GM19099 (cell line): ENCODE results near the gene DLEC1.

Source experiments
- POLR2A ChIP-seq: IDR thresholded peaks from 3 replicates; pipeline ENCODE4 v1.6.1; 2011; ENCODE audit warnings: low read depth; ENCODE audit not compliant: insufficient read length; ENCODE audit errors: extremely low read depth

DLEC1 gene

DNA sequence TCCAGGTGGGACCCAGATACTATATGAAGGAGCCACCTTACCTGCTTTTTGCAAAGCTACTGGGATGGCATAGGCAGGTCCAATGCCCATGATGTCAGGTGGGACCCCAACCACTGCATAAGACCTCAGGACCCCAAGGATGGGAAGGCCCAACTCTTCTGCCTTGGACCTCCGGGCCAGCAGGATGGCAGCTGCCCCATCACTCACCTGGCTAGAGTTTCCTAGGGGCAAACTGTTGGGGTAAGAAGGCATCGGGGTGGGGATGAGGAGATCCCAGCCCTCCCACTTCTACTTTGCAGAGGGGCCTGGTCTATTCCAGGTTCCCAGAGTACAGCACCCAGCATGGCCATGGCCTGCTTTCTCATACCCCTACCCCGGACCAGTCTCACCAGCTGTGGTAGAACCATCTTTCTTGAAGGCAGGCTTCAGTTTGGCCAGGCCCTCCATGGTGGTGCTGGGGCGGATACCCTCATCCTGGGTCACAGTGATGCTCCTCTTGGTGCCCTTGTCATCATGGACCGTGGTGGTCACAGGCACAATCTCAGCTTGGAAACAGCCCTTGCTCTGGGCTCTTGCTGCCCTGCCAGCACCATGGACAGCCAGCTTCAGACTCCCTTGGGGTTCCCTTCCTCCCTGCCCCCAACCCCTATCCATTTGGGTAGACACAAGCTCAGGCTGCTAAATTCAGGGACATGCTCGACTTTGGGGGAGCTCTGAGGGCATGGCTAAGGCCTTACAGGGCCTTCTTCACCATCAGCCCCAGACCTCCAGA is 87.3 kb downstream of the DLEC1 start:
- TF ChIP-seq POLR2A: no peak

DNA sequence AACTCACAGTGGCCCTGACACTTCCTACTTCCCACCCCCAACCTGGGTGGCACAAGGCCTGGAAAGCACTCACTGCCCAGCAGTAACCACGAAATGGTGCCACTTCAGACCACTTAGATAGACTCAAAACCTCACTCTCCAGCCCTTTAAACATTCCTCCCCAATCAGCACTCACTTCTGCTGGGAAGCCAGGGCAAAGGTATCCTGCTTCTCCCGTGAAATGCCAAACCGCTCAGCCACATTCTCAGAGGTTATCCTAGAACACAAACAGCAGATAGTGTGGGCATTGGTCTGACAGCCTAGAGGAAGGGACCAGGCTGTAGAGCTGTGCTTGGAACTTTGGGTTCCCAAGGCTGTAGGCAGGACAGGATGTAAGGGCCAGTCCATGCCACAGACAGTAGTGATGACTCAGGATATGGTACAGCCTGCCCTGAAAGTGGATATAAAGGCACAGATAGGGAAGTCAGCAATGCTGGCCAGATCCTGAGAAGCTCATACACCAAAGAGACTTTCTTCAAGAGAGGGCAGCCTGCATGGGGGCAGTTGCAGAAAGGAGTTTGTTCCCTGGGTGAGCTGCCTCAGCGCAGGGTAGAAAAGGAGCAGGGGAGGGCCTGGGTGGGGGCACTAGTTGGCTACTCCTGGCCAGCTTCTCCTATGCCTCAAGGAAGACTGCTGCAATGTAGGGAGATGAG is 88.7 kb downstream of the DLEC1 start:
- TF ChIP-seq POLR2A: no peak

DNA sequence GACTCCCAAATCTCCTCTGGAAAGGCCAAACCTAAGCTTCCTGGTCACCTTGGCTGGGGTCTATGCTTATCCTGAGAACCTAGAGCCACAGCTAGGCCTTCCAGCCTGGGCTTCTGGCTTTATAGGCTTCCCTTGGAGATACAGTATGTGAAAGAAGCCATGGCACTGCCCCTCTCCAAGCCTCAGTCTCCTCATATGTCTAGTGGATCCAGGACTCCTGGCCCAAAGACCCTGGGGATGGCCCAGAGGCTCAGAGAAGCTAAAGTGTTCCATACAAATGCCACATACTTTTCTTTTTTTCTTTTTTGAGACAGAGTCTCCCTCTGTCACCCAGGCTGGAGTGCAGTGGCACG is 89.3 kb downstream of the DLEC1 start:
- TF ChIP-seq POLR2A: no peak

DNA sequence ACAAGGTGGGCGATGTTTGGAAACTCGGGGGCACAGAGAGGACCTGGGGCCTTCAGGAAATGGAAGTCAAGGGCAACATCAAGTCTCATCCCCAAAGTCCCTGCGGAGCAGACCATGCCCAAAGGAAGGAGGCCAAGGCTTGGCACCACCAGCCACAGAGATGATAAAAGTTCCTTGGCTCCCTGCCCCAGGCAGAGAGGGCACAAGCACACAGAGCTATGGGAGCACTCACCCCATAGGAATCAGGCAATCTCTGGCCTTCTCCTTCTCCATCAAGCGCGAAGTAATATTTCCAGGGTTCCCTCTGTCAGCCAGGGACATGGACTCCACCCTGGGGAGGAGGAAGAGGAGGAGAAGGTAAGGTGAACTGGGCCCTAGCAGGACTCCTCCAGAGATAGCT is 90.0 kb downstream of the DLEC1 start:
- TF ChIP-seq POLR2A: no peak

DNA sequence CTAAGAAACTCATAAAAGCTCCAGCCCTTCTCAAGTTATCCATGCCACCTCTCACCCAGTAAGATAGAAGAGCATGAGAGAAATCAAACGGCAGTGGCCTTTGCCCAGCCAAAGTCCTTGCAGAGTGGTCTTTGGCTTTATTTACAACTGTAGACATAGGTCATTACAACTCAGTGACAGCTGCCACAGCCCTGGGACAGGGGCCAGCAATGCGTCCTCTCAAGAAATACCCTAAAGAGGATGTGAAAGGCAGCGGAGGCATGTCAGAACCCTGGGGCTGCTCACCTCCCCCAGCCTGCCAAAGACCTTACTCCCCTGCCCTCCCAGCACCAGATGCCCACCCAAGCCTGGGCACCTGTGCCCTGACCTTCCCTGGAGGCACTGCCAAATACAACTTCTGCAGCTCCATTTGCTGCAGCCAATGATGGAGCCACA is 91.6 kb downstream of the DLEC1 start:
- TF ChIP-seq POLR2A: no peak

DNA sequence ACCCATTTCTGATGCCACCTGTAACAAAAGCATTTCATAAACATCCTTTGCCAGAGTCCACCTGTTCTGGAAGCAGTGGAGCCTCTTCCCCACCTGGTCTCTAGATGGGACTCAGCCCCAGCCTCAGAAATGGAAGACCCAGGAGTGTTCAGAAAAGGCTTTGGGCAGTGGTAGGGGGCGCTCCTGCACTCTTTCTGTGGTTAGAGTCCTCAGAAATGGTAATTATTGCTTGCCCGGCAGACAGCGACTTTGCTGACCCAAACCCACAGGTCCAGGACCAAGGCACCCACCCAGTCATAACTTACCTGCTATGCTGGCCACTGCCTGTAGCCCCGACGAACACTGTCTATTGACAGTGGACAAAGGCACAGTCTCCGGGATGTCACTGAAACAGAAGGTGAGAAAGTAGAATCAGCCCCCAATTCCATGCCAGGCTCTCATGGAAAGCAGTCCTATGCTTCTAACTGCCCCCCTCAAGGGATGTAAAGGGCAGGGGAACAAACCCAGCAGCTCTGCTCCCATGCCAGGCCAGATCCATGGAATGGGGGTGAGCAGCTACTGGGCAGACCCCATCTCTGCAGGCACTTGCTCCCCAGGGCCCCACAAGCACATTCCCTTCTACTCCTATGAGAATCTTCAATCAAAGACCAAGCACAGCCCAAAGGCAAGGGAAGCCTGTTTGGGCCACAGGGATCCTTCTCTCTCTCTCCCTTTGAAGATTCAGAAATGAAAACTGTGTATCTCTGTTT is 92.8 kb downstream of the DLEC1 start:
- TF ChIP-seq POLR2A: no peak

DNA sequence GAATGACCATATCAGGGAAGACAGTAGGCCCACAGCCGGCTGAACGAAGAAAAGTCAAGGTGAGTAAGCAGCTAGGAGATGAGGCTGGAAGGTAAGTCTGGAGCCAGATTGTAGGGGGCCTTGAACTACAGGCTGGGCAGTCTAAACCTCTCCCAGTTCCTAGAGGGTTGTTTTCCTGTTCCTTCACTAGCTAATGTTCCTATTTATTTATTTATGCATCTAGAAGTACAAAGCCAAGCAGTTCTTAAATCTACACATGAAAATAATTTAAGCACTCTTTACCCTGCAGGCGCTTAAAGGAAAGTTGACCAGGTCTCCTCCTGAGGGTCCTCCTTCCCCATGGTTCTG is 94.2 kb downstream of the DLEC1 start:
- TF ChIP-seq POLR2A: no peak

DNA sequence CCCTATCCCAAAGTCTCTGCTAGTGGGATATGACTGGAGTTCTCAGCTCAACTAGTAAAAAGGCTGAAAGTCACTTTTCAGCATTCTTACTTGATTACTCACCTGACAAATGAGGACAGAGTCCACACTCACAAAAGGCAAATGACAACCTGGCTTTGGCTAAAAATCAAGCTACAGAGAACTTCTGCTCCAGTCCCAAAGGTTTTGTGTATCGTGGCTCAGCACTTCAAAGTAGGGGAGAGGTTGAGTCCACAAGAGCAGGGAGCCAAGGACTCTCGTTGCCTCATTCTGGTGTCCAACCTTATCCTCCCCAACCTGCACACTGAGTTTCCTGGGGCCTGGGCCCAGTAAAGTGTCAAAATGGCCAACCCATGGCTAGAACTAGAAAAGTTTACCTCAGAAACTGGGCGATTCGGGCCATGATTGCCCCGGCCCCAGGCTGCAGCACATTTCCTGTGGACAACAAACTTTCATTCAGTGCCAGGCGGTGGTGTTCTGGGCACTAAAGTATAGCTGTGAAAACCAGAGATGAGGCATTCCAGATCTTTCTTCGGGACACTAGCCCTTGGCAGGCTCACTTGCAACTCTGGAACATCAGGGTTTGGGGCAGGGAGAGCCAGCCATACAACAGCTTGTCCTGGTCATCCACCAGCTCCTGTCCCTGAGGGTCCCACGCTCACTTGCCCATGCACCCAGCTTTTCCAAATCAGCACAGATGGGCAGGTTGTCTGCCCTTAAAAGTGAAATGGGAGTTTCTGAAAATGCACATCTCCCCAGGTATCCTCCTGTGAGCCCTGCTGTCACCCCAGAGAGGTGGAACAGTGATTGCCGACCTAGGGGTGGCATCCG is 94.8 kb downstream of the DLEC1 start:
- TF ChIP-seq POLR2A: no peak

DNA sequence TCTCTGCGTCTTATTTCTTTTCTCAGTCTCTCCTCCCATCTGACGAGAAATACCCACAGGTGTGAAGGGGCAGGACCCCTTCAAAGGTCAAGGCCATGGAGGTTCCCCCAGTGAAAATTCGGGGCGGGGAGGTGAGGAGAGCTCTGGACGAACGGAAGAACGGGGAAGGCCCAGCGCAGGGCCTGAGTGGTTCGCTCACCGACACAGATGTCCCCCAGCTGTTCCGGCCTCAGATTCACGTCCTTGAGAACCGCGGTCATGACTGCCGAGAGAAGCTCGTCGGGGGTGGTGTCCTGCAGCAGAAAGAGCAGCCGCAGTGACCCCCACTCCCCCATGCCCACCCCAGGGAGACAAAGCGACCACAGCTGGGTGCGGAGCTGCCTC is 97.4 kb downstream of the DLEC1 start:
- no peak for TF ChIP-seq POLR2A

DNA sequence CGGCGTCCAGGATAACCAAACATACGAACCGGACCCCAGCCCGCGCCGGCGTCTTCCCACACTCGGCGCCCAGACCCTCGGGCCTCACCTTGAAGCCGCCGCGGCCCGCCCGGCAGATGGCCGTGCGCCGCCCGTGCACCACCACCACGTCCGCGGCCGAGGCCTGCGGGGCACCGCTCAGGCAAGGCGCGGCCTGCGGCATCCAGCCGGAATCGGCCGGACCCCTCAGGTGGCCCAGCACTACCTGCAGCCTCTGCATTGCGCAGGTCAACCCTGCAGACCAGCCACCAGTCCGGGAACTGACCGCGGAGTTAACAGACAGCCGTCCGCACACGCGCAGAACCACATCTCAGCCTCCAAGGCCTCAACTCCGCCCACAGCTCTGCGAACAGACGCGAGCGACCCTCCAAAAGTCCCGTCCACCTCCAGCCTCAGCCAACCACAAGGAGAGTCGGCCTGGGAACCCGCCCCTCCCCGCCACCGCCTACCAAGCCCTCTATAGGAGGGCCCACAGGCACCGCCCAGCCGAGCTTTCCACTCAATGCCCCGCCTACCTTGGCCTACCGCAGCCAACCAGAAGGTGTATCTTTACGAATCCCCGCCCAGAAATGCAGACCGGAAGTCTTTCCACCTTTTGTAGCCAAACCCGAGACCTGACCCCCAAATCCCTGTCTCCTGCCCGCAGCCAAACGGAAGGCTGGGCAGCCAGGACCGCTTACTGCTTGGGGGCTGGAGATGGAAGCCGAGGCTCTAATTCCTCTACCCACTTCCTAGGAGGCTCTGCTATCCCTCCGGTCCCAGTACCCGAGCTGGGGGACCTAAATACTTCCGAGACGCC is 98.0 kb downstream of the DLEC1 start, which contains the start of gene ACAA1:
TSS of gene ACAA1 (minus strand) at position 351 of the 838 bp plus-strand sequence. CDS start at position 259, 92 bp downstream.
- peak; percentile 83 for TF ChIP-seq POLR2A

DNA sequence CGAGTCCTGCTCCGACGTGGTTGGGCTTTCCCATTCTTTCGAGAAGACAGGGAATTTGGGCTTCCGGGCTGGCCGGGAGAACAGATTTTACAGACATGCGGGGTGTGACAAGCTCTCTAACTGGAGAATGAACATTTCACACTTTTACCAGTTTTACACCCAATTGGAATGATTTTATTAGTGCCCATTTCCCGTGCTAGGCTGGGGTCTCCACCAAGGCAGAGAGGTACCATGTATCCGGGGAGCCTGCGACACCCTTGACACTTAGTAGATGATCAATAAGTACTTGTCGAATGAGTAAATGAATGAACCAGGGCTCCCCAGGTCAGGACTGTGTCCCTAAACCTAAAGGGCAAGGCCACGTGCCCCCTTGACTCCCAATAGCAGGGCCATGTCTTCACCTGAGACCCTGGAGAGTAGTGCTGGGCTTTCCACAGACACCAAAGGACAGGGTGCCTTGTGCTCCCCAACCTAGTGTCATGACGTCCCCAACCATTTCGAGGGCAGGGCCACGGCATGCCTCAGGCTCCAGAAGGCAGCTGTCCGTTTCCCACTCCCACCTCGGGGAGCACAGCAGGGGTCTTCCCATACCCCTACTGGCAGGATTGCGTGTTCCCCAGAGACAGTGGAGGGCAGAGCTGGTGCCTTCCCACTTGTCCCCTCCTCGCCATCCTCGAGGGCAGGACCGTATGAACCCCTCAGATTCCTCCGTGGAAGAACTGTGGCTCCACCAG is 98.8 kb downstream of the DLEC1 start:
- no peak for TF ChIP-seq POLR2A

DNA sequence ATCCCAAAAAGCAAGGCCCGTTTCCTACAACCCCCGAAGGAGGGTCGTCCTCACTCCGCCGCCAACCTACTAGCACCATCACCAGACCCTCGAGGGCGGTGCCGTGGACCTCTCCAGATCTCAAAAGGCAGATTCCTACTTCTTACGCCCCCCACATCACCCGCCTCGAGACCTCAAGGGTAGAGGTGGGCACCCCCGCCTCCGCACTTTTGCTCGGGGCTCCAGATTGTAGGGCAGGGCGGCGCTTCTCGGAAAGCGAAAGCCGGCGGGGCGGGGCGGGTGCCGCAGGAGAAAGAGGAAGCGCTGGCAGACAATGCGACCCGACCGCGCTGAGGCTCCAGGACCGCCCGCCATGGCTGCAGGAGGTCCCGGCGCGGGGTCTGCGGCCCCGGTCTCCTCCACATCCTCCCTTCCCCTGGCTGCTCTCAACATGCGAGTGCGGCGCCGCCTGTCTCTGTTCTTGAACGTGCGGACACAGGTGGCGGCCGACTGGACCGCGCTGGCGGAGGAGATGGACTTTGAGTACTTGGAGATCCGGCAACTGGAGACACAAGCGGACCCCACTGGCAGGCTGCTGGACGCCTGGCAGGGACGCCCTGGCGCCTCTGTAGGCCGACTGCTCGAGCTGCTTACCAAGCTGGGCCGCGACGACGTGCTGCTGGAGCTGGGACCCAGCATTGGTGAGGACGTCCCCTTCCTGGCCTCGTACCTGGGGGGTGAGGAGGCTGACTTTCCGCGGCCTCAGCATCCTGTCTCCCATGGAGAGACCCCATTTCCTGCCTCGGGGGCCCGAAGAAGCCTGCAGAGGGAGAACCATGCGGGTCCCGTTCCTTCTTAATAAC is 99.6 kb downstream of the DLEC1 start, which contains the start of gene MYD88:
TSS of gene MYD88 (plus strand) at position 313 of the 842 bp plus-strand sequence. CDS start at position 353, 40 bp downstream.
- peak; percentile 96 for TF ChIP-seq POLR2A
